Measurements from ENCODE around the gene CHRM2. TPM values are rescaled to one million over a fixed set of nuclear protein-coding genes. Genes with fewer than 3 reads are reported as not detected.

CHRM2 gene
- total RNA-seq, 2 donors from 2014 or later = 45.8 to 90.7 TPM

GRCh38 chr7:137005873-137006272 is 137.4 kb downstream of the CHRM2 start:
- intact Hi-C loops (cut with DNase I) = no loop called here
- DNase-seq (no peak), ATAC-seq (no peak)

DNA sequence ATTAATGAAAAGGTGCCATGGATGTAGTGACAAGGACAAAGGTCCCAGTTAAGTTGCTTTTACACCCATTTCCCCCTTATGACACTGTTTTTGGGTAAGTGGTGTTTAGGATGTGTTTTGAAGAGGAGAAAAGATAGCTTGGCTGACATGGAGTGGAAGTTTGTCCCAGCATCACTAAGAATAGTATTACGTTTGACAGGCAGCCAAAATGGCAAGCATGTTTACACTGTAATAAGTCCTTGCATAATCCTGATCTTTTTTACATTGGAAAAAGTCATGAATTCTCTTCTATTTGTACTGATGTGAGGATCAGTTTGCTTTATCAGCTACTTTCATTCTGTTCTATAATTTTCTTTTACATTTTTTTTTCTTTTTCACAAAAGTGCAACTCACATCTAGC is 137.8 kb downstream of the CHRM2 start:
- DNase-seq (no peak), ATAC-seq (peak; percentile 65 to 72)
- intact Hi-C loops (cut with DNase I) = no loop called here

GRCh38 chr7:137007001-137007694 is 138.7 kb downstream of the CHRM2 start:
- ATAC-seq = no peak
- DNase-seq = no peak
- intact Hi-C loops (cut with DNase I) = no loop called here

- no peak for DNase-seq
- peak; percentile 53 to 67 for ATAC-seq
- intact Hi-C loops (cut with DNase I) = no loop called here
These were observed 141.0 kb downstream of the CHRM2 start for GRCh38 chr7:137009404-137009803.

DNA sequence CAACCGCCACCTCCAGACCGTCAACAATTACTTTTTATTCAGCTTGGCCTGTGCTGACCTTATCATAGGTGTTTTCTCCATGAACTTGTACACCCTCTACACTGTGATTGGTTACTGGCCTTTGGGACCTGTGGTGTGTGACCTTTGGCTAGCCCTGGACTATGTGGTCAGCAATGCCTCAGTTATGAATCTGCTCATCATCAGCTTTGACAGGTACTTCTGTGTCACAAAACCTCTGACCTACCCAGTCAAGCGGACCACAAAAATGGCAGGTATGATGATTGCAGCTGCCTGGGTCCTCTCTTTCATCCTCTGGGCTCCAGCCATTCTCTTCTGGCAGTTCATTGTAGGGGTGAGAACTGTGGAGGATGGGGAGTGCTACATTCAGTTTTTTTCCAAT is 146.6 kb downstream of the CHRM2 start:
- intact Hi-C loops (cut with DNase I) = no loop called here
- ATAC-seq (peak in 1 of 2 donors; percentile 34), DNase-seq (no peak)

- intact Hi-C loops (cut with DNase I) = no loop called here
- ATAC-seq = no peak
These were observed 148.8 kb downstream of the CHRM2 start for GRCh38 chr7:137017221-137017620.

GRCh38 chr7:137018468-137018867 is 150.0 kb downstream of the CHRM2 start:
- DNase-seq (no peak), ATAC-seq (no peak)
- intact Hi-C loops (cut with DNase I) = no loop called here

More at GRCh38 chr7:137017221-137017620, 148.8 kb downstream of the CHRM2 start:
- DNase-seq = no peak

GRCh38 chr7:137020351-137020750 is 151.9 kb downstream of the CHRM2 start:
- no peak for DNase-seq
- intact Hi-C loops (cut with DNase I) = no loop called here
- no peak for ATAC-seq

DNA sequence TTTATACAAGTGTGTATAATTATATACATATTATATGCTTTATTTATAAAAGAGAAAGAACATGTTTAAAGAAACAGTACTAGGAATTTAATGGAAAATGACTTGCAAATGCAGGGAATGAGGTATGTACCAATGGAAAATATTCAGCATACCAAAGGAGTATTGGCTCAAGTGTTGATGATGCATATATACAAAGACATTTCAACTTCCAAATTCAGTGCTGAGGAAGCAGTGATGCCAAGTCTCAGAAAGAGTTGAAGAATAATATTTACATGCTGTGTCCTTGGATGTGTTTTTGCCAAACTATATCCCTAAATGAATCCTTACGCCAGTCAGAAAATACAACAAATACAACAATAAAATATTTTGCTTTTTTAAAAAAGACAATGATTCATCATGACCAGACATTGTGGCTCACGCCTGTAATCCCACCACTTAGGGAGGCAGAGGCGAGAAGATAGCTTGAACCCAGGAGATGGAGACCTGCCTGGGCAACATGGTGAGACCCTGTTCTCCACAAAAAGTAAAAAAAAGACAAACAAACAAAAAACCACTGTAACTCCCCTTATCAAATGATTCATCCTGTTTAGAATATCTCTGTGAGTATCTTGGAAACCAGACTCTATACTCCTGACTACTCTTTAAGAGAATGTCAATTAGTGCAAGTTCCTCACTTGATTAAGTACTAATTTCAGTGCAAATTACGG is 157.2 kb downstream of the CHRM2 start:
- intact Hi-C loops (cut with DNase I) = no loop called here
- no peak for ATAC-seq
- DNase-seq = no peak

GRCh38 chr7:137026176-137026500 is 157.7 kb downstream of the CHRM2 start:
- ATAC-seq (no peak), DNase-seq (no peak)
- intact Hi-C loops (cut with DNase I) = no loop called here

- ATAC-seq (no peak), DNase-seq (no peak)
- intact Hi-C loops (cut with DNase I) = no loop called here
These were observed 164.0 kb downstream of the CHRM2 start for GRCh38 chr7:137032436-137032835.

GRCh38 chr7:137036768-137037167 is 168.3 kb downstream of the CHRM2 start:
- DNase-seq = no peak
- intact Hi-C loops (cut with DNase I) = no loop called here
- no peak for ATAC-seq

- no peak for DNase-seq
- intact Hi-C loops (cut with DNase I) = no loop called here
- no peak for ATAC-seq
These were observed 170.3 kb downstream of the CHRM2 start for GRCh38 chr7:137038706-137039105.

- intact Hi-C loops (cut with DNase I) = no loop called here
- no peak for DNase-seq
- peak; percentile 27 to 55 for ATAC-seq
These were observed 172.3 kb downstream of the CHRM2 start for GRCh38 chr7:137040745-137041144.

DNA sequence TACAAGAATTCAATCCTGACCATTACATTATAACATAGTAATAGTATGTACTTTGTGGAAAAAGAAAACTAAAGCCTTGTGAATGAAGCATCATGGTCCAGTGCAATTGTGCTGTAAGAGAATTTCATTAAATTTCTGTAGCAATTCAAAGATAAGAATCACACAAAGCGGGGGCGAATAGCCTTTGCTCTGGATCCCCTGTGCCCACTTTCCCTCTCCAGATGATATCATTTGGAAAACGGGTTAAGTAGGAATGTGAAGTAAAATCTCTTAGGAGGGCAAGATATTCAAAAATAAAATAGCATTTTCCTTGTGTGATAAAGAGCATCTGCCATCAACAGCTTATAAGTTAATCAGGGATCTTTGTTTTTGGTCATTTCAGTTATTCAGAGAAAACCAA is 177.1 kb downstream of the CHRM2 start:
- intact Hi-C loops (cut with DNase I) = no loop called here
- ATAC-seq (no peak), DNase-seq (no peak)

GRCh38 chr7:137069249-137069963 is 201.0 kb downstream of the CHRM2 start:
- DNase-seq = no peak
- ATAC-seq = no peak
- intact Hi-C loops (cut with DNase I) = no loop called here

Small RNAs within 50 kb of the gene (microRNA-seq; reads per million reads assigned to microRNA genes)
- gene MIR490 = 231 to 358 reads per million in 2 donors

All from left cardiac atrium (tissue), 4 donors.